Islet precursor cell (in vitro differentiated cells): ENCODE data around the gene SRM.
"Not testable (repeated sequence)": the region's sequence is repeated elsewhere in the genome, so short reads cannot be mapped to it uniquely, and the experiment has no call there.

Experiments used
- DNase-seq: peaks from one replicate; pipeline ENCODE4 v3.0.0-alpha.2; 2018

SRM gene

GRCh38 chr1:11044086-11044848, 15.6 kb downstream of the SRM start:
- DNase-seq = no peak

- no peak for DNase-seq
These were observed 16.6 kb downstream of the SRM start for GRCh38 chr1:11042995-11043874.

- DNase-seq = no peak
These were observed 17.8 kb downstream of the SRM start for GRCh38 chr1:11042065-11042464.

- DNase-seq = no peak
These were observed 18.8 kb downstream of the SRM start for GRCh38 chr1:11041048-11041447.

- not testable (repeated sequence) for DNase-seq
These were observed 19.8 kb downstream of the SRM start for GRCh38 chr1:11040105-11040429.

- DNase-seq = no peak
These were observed 20.3 kb downstream of the SRM start for GRCh38 chr1:11039351-11040104.

- DNase-seq = peak; percentile 90
These were observed 22.1 kb downstream of the SRM start for GRCh38 chr1:11037740-11038182.

- DNase-seq = not testable (repeated sequence)
These were observed 22.6 kb downstream of the SRM start for GRCh38 chr1:11037019-11037739.

GRCh38 chr1:11031624-11032262, 28.1 kb downstream of the SRM start:
- DNase-seq = no peak

GRCh38 chr1:11030865-11031264, 29.0 kb downstream of the SRM start:
- DNase-seq = no peak

GRCh38 chr1:11028018-11028417, 31.8 kb downstream of the SRM start:
- DNase-seq = no peak

- no peak for DNase-seq
These were observed 32.5 kb downstream of the SRM start for GRCh38 chr1:11027316-11027715.

GRCh38 chr1:11026903-11027302, 32.9 kb downstream of the SRM start:
- no peak for DNase-seq

- no peak for DNase-seq
These were observed 33.8 kb downstream of the SRM start for GRCh38 chr1:11026052-11026451.

GRCh38 chr1:11025618-11026017, 34.2 kb downstream of the SRM start:
- DNase-seq = no peak

- DNase-seq = no peak
These were observed 35.0 kb downstream of the SRM start for GRCh38 chr1:11024874-11025203.

- no peak for DNase-seq
These were observed 35.5 kb downstream of the SRM start for GRCh38 chr1:11024154-11024873.

- DNase-seq = no peak
These were observed 36.6 kb downstream of the SRM start for GRCh38 chr1:11023201-11023600.

- no peak for DNase-seq
These were observed 39.8 kb downstream of the SRM start for GRCh38 chr1:11019971-11020370.

GRCh38 chr1:11019358-11019757, 40.5 kb downstream of the SRM start:
- not testable (repeated sequence) for DNase-seq

GRCh38 chr1:11013160-11013531, 46.7 kb downstream of the SRM start:
- no peak for DNase-seq
